Astrocyte of the cerebellum (primary cell): ENCODE data around the gene NAGLU.
A peak's percentile ranks its signal among the peaks of the same experiment; 100 is the strongest.

Experiments
- DNase-seq: peaks from one replicate; pipeline ENCODE4 v3.0.0-alpha.2; 2011; ENCODE audit warnings: low read depth
- H3K4me3 ChIP-seq: 2 replicates; pipeline ENCODE4 v1.5.1; 2011; ENCODE audit warnings: mild to moderate bottlenecking, low read depth, low read length, moderate library complexity
- in situ Hi-C: cut with HindIII; loops from 2 replicates; pipeline ENCODE4 v1.10.0; 2017; ENCODE audit warnings: low sequenced_read_pairs
- TF ChIP-seq, protein P1 (sequence below): IDR thresholded peaks from 2 replicates; pipeline ENCODE4 v1.5.1; 2012; ENCODE audit warnings: low read length, low read depth, moderate library complexity, mild to moderate bottlenecking; ENCODE audit errors: missing control alignments

The NAGLU gene

DNA sequence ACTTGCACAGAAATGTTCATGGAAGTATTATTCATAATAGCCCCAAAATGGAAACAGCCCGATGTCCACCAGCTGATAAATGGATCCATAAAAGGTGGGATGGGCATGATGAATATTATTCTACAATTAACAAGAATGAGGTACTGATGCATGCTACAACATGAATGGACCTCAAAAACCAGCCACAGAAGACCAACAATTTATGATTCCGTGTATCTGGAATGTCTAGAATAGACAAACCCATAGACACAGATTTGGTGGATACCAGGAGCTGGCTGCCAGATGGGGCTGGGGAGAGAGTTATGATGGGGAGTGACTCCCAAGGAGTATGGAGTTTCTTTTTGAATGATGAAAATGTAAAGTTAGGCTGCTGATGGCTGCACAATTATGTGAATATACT lies 10.8 kb upstream of the NAGLU start:
- in situ Hi-C loops = no loop called here
- no peak for DNase-seq
- TF ChIP-seq, protein P1, sequence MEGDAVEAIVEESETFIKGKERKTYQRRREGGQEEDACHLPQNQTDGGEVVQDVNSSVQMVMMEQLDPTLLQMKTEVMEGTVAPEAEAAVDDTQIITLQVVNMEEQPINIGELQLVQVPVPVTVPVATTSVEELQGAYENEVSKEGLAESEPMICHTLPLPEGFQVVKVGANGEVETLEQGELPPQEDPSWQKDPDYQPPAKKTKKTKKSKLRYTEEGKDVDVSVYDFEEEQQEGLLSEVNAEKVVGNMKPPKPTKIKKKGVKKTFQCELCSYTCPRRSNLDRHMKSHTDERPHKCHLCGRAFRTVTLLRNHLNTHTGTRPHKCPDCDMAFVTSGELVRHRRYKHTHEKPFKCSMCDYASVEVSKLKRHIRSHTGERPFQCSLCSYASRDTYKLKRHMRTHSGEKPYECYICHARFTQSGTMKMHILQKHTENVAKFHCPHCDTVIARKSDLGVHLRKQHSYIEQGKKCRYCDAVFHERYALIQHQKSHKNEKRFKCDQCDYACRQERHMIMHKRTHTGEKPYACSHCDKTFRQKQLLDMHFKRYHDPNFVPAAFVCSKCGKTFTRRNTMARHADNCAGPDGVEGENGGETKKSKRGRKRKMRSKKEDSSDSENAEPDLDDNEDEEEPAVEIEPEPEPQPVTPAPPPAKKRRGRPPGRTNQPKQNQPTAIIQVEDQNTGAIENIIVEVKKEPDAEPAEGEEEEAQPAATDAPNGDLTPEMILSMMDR = no peak
- no peak overlapping the region for H3K4me3 ChIP-seq

- no peak overlapping the region for H3K4me3 ChIP-seq
- in situ Hi-C loops = no loop called here
- TF ChIP-seq, protein P1 = no peak
- no peak for DNase-seq
Observed at GRCh38 chr17:42526031-42526444, 10.0 kb upstream of the NAGLU start.

- TF ChIP-seq, protein P1 = no peak
- DNase-seq = no peak
- in situ Hi-C loops = no loop called here
- H3K4me3 ChIP-seq = no peak overlapping the region
Observed at GRCh38 chr17:42527932-42528331, 8.1 kb upstream of the NAGLU start.

DNA sequence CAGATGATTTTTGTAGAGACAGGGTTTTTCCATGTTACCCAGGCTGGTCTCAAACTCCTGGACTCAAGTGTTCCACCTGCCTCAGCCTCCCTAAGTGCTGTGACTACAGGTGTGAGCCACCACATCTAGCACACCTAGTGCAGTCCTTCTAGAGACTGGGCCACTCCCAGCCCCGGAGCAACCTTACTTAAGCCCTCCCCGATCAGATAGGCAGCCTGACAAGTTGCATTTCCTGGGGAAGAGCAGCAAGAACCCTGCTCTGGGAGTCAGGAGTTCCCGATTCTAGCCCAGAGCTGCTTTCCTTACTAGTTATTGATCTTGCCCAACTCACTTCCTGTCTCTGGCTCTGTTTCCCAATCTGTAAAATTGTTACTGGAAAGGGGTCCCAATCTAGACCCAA lies 7.0 kb upstream of the NAGLU start:
- DNase-seq = no peak
- in situ Hi-C loops = no loop called here
- TF ChIP-seq, protein P1 = no peak
- no peak overlapping the region for H3K4me3 ChIP-seq

GRCh38 chr17:42530952-42531454 lies 5.0 kb upstream of the NAGLU start:
- TF ChIP-seq, protein P1 = no peak
- DNase-seq = no peak

DNA sequence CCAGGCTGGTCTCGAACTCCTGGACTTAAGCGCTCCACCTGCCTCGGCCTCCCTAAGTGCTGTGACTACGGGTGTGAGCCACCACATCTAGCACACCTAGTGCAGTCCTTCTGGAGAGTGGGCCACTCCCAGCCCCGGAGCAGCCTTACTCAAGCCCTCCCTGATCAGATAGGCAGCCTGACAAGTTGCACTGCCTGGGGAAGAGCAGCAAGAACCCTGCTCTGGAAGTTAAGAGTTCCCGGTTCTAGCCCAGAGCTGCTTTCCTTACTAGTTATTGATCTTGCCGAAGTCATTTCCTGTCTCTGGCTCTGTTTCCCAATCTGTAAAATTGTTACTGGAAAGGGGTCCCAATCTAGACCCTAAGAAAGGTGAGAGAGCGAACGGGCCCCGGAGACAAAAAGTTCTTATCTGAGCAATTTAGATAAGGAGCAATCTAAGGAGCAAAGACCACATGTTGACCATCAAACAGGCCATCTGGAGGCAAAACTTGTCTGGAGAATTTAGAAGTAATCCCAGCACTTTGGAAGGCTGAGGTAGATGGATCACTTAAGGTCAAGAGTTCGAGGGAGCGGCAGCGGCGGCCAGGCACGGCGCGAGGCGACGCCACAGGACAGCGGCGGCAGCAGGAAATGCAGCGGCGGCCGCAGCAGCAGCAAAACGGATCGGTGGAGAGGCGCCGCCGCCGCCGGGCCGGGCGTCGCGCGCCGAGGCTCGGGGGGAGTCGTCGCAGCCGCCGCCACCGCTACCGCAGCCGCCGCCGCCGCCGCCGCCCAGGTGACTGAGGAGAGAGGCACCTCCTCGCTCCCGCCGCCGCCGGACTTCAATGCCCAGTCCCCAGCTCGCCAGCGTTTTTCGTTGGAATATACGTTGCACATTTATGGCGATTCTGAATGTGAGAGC lies 4.3 kb upstream of the NAGLU start:
- in situ Hi-C loops = no loop called here
- DNase-seq = no peak
- TF ChIP-seq, protein P1 = peak; percentile 41
- peak overlapping the region; percentile 34 for H3K4me3 ChIP-seq

More at GRCh38 chr17:42530952-42531454, 5.0 kb upstream of the NAGLU start:
- in situ Hi-C loops = no loop called here
- no peak overlapping the region for H3K4me3 ChIP-seq
